ENCODE results near the gene OR6A2.

OR6A2 gene

GRCh38 chr11:6755303-6755952, 44.1 kb downstream of the OR6A2 start:
- peak in 1 of 2 experiments; percentile 2 for DNase-seq

- no peak for DNase-seq
Measured at GRCh38 chr11:6747097-6747668, 52.3 kb downstream of the OR6A2 start.

GRCh38 chr11:6746626-6747025, 52.9 kb downstream of the OR6A2 start:
- DNase-seq: no peak

- no peak for DNase-seq
Measured at GRCh38 chr11:6746086-6746618, 53.3 kb downstream of the OR6A2 start.

GRCh38 chr11:6745465-6746015, 53.9 kb downstream of the OR6A2 start:
- no peak for DNase-seq

- no peak for DNase-seq
Measured at GRCh38 chr11:6745018-6745417, 54.5 kb downstream of the OR6A2 start.

- DNase-seq: no peak
Measured at GRCh38 chr11:6742260-6742659, 57.2 kb downstream of the OR6A2 start.
